Karpas-422 (cell line): Measurements from ENCODE around the gene STEAP4. TPM values are rescaled to one million over a fixed set of nuclear protein-coding genes. Genes with fewer than 3 reads are reported as not detected.

Experiments used
- DNase-seq: peaks from one replicate; pipeline ENCODE4 v3.0.0-alpha.2; 2015
- H2AFZ ChIP-seq: fragments of 200-600 bp; sonication (generic); 2 replicates; pipeline ENCODE4 v1.6.1; 2014; ENCODE audit warnings: antibody characterized with exemption, low read length, mixed read lengths
- H3K27ac ChIP-seq: fragments of 200-600 bp; sonication (generic); 2 replicates; pipeline ENCODE4 v1.5.1; 2014; ENCODE audit warnings: mild to moderate bottlenecking, low read length, moderate library complexity
- H3K27me3 ChIP-seq: fragments of 200-600 bp; sonication (generic); 2 replicates; pipeline ENCODE4 v1.6.1; 2014; ENCODE audit warnings: low read length, mixed read lengths
- H3K36me3 ChIP-seq: fragments of 200-600 bp; sonication (generic); 2 replicates; pipeline ENCODE4 v1.6.1; 2014; ENCODE audit warnings: low read length, mixed read lengths; ENCODE audit not compliant: insufficient read depth
- H3K4me1 ChIP-seq: fragments of 200-600 bp; sonication (generic); 2 replicates; pipeline ENCODE4 v1.6.1; 2014; ENCODE audit warnings: mild to moderate bottlenecking, low read length, mixed read lengths
- H3K4me2 ChIP-seq: fragments of 200-600 bp; sonication (generic); 2 replicates; pipeline ENCODE4 v1.6.1; 2014; ENCODE audit warnings: low read length, low read depth, mild to moderate bottlenecking; ENCODE audit not compliant: poor library complexity, severe bottlenecking
- H3K4me3 ChIP-seq: fragments of 200-600 bp; sonication (generic); 2 replicates; pipeline ENCODE4 v1.5.1; 2014; ENCODE audit warnings: mild to moderate bottlenecking, antibody characterized with exemption, low read length, mixed read lengths
- H3K79me2 ChIP-seq: fragments of 200-600 bp; sonication (generic); 2 replicates; pipeline ENCODE4 v1.6.1; 2014; ENCODE audit warnings: mild to moderate bottlenecking, low read length, mixed read lengths
- H3K9ac ChIP-seq: fragments of 200-600 bp; sonication (generic); 2 replicates; pipeline ENCODE4 v1.6.0; 2014; ENCODE audit warnings: low read length
- H3K9me2 ChIP-seq: fragments of 200-600 bp; sonication (generic), shearing (Covaris generic); replicated peaks from 2 replicates; pipeline ENCODE4 v1.6.0; 2014; ENCODE audit warnings: mild to moderate bottlenecking, low read length, moderate library complexity; ENCODE audit not compliant: insufficient read depth
- H3K9me3 ChIP-seq: fragments of 300-700, 200-600 bp; sonication (generic); 2 replicates; pipeline ENCODE4 v1.6.1; 2014; ENCODE audit warnings: low read length, mixed read lengths
- H4K20me1 ChIP-seq: fragments of 200-600 bp; sonication (generic); 2 replicates; pipeline ENCODE4 v1.6.1; 2014; ENCODE audit warnings: mild to moderate bottlenecking, antibody characterized with exemption, low read length, low read depth; ENCODE audit not compliant: insufficient read depth
- total RNA-seq: library from RNA; depleted of rRNA; stranded (reverse); fragments of >200 nt; shearing (Covaris generic); gene quantifications from 2 replicates; pipeline ENCODE4 v1.2.3, GENCODE V29; 2014; ENCODE audit warnings: low replicate concordance

Gene STEAP4
- total RNA-seq, 1 experiment from 2014 or later, result not detected

GRCh38 chr7:88239852-88240251, 66.8 kb downstream of the STEAP4 start:
- no peak for DNase-seq
- Histone ChIP-seq H3K4me3 (no peak overlapping the region), H4K20me1 (no peaks in the 10 kb centered on the region), H3K27me3 (no peaks in the 10 kb centered on the region), H3K9me3 (no peaks in the 10 kb centered on the region), H3K36me3 (no peaks in the 10 kb centered on the region), H3K4me2 (no peak overlapping the region), H3K27ac (no peak overlapping the region), H3K4me1 (no peaks in the 10 kb centered on the region), H3K9me2 (no peaks in the 10 kb centered on the region), H3K79me2 (no peaks in the 10 kb centered on the region), H2AFZ (no peak overlapping the region), H3K9ac (no peak overlapping the region)

GRCh38 chr7:88233828-88234227, 72.9 kb downstream of the STEAP4 start:
- H3K27me3 ChIP-seq, result no peaks in the 10 kb centered on the region
- H3K4me3 ChIP-seq, result no peak overlapping the region
- no peaks in the 10 kb centered on the region for H3K4me1 ChIP-seq
- no peak overlapping the region for H2AFZ ChIP-seq
- no peaks in the 10 kb centered on the region for H4K20me1 ChIP-seq
- no peak overlapping the region for H3K9ac ChIP-seq
- no peak for DNase-seq
- H3K9me3 ChIP-seq, result no peaks in the 10 kb centered on the region
- no peaks in the 10 kb centered on the region for H3K79me2 ChIP-seq
- H3K36me3 ChIP-seq, result no peaks in the 10 kb centered on the region
- H3K4me2 ChIP-seq, result no peak overlapping the region
- H3K27ac ChIP-seq, result no peak overlapping the region
- H3K9me2 ChIP-seq, result no peaks in the 10 kb centered on the region

- no peak overlapping the region for H3K4me2 ChIP-seq
- no peak overlapping the region for H2AFZ ChIP-seq
- DNase-seq, result no peak
- no peaks in the 10 kb centered on the region; the same call in 1 of the 2 replicates for H3K9me3 ChIP-seq
- no peaks in the 10 kb centered on the region for H3K36me3 ChIP-seq
- no peaks in the 10 kb centered on the region for H3K4me1 ChIP-seq
- H4K20me1 ChIP-seq, result no peaks in the 10 kb centered on the region
- H3K4me3 ChIP-seq, result no peak overlapping the region
- no peaks in the 10 kb centered on the region for H3K27me3 ChIP-seq
- H3K9ac ChIP-seq, result no peak overlapping the region
- no peaks in the 10 kb centered on the region for H3K9me2 ChIP-seq
- no peaks in the 10 kb centered on the region for H3K79me2 ChIP-seq
- H3K27ac ChIP-seq, result no peak overlapping the region
Measured at GRCh38 chr7:88230646-88231045, 76.0 kb downstream of the STEAP4 start.

- DNase-seq, result no peak
- Histone ChIP-seq H3K27me3 (no peaks in the 10 kb centered on the region), H2AFZ (no peak overlapping the region), H3K9me3 (no peaks in the 10 kb centered on the region; the same call in 1 of the 2 replicates), H3K36me3 (no peaks in the 10 kb centered on the region), H3K4me2 (no peak overlapping the region), H3K79me2 (no peaks in the 10 kb centered on the region), H3K4me1 (no peaks in the 10 kb centered on the region), H3K9me2 (no peaks in the 10 kb centered on the region), H3K9ac (no peak overlapping the region), H3K27ac (no peak overlapping the region), H4K20me1 (no peaks in the 10 kb centered on the region), H3K4me3 (no peak overlapping the region)
Measured at GRCh38 chr7:88229302-88229995, 77.2 kb downstream of the STEAP4 start.

- Histone ChIP-seq H3K36me3 (no peaks in the 10 kb centered on the region), H4K20me1 (no peaks in the 10 kb centered on the region), H3K9me3 (no peaks in the 10 kb centered on the region; the same call in 1 of the 2 replicates), H3K27me3 (no peaks in the 10 kb centered on the region), H3K9me2 (no peaks in the 10 kb centered on the region), H2AFZ (no peak overlapping the region), H3K9ac (no peak overlapping the region), H3K79me2 (no peaks in the 10 kb centered on the region), H3K4me1 (no peaks in the 10 kb centered on the region), H3K27ac (no peak overlapping the region), H3K4me2 (no peak overlapping the region), H3K4me3 (no peak overlapping the region)
- no peak for DNase-seq
Measured at GRCh38 chr7:88226886-88227516, 79.7 kb downstream of the STEAP4 start.

GRCh38 chr7:88226201-88226600, 80.5 kb downstream of the STEAP4 start:
- Histone ChIP-seq H3K36me3 (no peaks in the 10 kb centered on the region), H2AFZ (no peak overlapping the region), H3K27me3 (no peaks in the 10 kb centered on the region), H3K9ac (no peak overlapping the region), H3K4me1 (peaks cover 1% of the 10 kb centered on the region; the same call in 1 of the 2 replicates), H4K20me1 (no peaks in the 10 kb centered on the region), H3K27ac (no peak overlapping the region), H3K79me2 (no peaks in the 10 kb centered on the region), H3K9me3 (no peaks in the 10 kb centered on the region; the same call in 1 of the 2 replicates), H3K4me3 (no peak overlapping the region), H3K4me2 (no peak overlapping the region), H3K9me2 (no peaks in the 10 kb centered on the region)
- no peak for DNase-seq

- Histone ChIP-seq H3K27ac (no peak overlapping the region), H3K27me3 (no peaks in the 10 kb centered on the region), H3K4me1 (peaks cover 12% of the 10 kb centered on the region), H3K9me3 (no peaks in the 10 kb centered on the region; the same call in 1 of the 2 replicates), H4K20me1 (no peaks in the 10 kb centered on the region), H3K9me2 (no peaks in the 10 kb centered on the region), H3K4me2 (no peak overlapping the region), H3K9ac (no peak overlapping the region), H3K79me2 (no peaks in the 10 kb centered on the region; the same call in 1 of the 2 replicates), H3K36me3 (no peaks in the 10 kb centered on the region), H3K4me3 (no peak overlapping the region), H2AFZ (no peak overlapping the region)
- DNase-seq, result no peak
Measured at GRCh38 chr7:88224601-88225275, 82.0 kb downstream of the STEAP4 start.

- Histone ChIP-seq H3K4me1 (peaks cover 15% of the 10 kb centered on the region), H3K79me2 (peaks cover 14% of the 10 kb centered on the region), H3K9ac (no peak overlapping the region), H2AFZ (no peak overlapping the region), H3K9me3 (no peaks in the 10 kb centered on the region; the same call in 1 of the 2 replicates), H3K36me3 (no peaks in the 10 kb centered on the region), H3K4me3 (no peak overlapping the region), H4K20me1 (no peaks in the 10 kb centered on the region; the same call in 1 of the 2 replicates), H3K27me3 (no peaks in the 10 kb centered on the region), H3K27ac (no peak overlapping the region), H3K4me2 (no peak overlapping the region), H3K9me2 (no peaks in the 10 kb centered on the region)
- no peak for DNase-seq
Measured at GRCh38 chr7:88223265-88223664, 83.4 kb downstream of the STEAP4 start.
